ENCODE measurements around the gene CADPS.

Gene CADPS

GRCh38 chr3:62737449-62737848 is 137.8 kb downstream of the CADPS start:
- DNase-seq (ENCODE audit: low spot score) = no peak

- DNase-seq (ENCODE audit: low spot score) = no peak
These were observed 139.7 kb downstream of the CADPS start for GRCh38 chr3:62735510-62735909.

GRCh38 chr3:62732183-62732904 is 142.9 kb downstream of the CADPS start:
- no peak for DNase-seq (ENCODE audit: low spot score)

GRCh38 chr3:62727981-62728380 is 147.2 kb downstream of the CADPS start:
- DNase-seq (ENCODE audit: low spot score) = no peak

- DNase-seq (ENCODE audit: low spot score) = no peak
These were observed 147.7 kb downstream of the CADPS start for GRCh38 chr3:62727536-62727935.

- no peak for DNase-seq (ENCODE audit: low spot score)
These were observed 150.7 kb downstream of the CADPS start for GRCh38 chr3:62724503-62724902.

GRCh38 chr3:62723914-62724217 is 151.3 kb downstream of the CADPS start:
- DNase-seq (ENCODE audit: low spot score) = no peak

- DNase-seq (ENCODE audit: low spot score) = no peak
These were observed 151.9 kb downstream of the CADPS start for GRCh38 chr3:62723166-62723913.

- no peak for DNase-seq (ENCODE audit: low spot score)
These were observed 152.9 kb downstream of the CADPS start for GRCh38 chr3:62722344-62722743.

- no peak for DNase-seq (ENCODE audit: low spot score)
These were observed 156.5 kb downstream of the CADPS start for GRCh38 chr3:62718515-62719320.

- DNase-seq (ENCODE audit: low spot score) = no peak
These were observed 157.2 kb downstream of the CADPS start for GRCh38 chr3:62718011-62718410.

- no peak for DNase-seq (ENCODE audit: low spot score)
These were observed 162.5 kb downstream of the CADPS start for GRCh38 chr3:62712746-62713145.

GRCh38 chr3:62710751-62711150 is 164.5 kb downstream of the CADPS start:
- DNase-seq (ENCODE audit: low spot score) = no peak

- no peak for DNase-seq (ENCODE audit: low spot score)
These were observed 166.4 kb downstream of the CADPS start for GRCh38 chr3:62708638-62709373.

GRCh38 chr3:62705721-62706120 is 169.5 kb downstream of the CADPS start:
- DNase-seq (ENCODE audit: low spot score) = no peak

GRCh38 chr3:62703451-62704167 is 171.6 kb downstream of the CADPS start:
- DNase-seq (ENCODE audit: low spot score) = no peak

GRCh38 chr3:62700357-62700756 is 174.9 kb downstream of the CADPS start:
- DNase-seq (ENCODE audit: low spot score) = no peak

- DNase-seq (ENCODE audit: low spot score) = no peak
These were observed 175.5 kb downstream of the CADPS start for GRCh38 chr3:62699728-62700127.

GRCh38 chr3:62696011-62696410 is 179.2 kb downstream of the CADPS start:
- DNase-seq (ENCODE audit: low spot score) = no peak

- no peak for DNase-seq (ENCODE audit: low spot score)
These were observed 186.4 kb downstream of the CADPS start for GRCh38 chr3:62688812-62689211.

GRCh38 chr3:62688050-62688449 is 187.2 kb downstream of the CADPS start:
- DNase-seq (ENCODE audit: low spot score) = no peak
